GM18858 (cell line): ENCODE results near the gene CYTH4.

Experiments used
- ATAC-seq: cut with Tn5 transposase; IDR thresholded peaks from one replicate; pipeline ENCODE4 v1.9.1; 2021; ENCODE audit not compliant: unreplicated experiment

CYTH4 gene

GRCh38 chr22:37308385-37309200, 26.3 kb downstream of the CYTH4 start:
- ATAC-seq, result no peak

GRCh38 chr22:37309211-37310074, 27.1 kb downstream of the CYTH4 start:
- ATAC-seq, result no peak

- no peak for ATAC-seq
Observed at GRCh38 chr22:37310075-37310606, 27.8 kb downstream of the CYTH4 start.

- no peak for ATAC-seq
Observed at GRCh38 chr22:37310815-37311595, 28.7 kb downstream of the CYTH4 start.

GRCh38 chr22:37311761-37312312, 29.5 kb downstream of the CYTH4 start:
- ATAC-seq, result no peak

- no peak for ATAC-seq
Observed at GRCh38 chr22:37312549-37313183, 30.4 kb downstream of the CYTH4 start.

GRCh38 chr22:37313376-37314314, 31.3 kb downstream of the CYTH4 start:
- no peak for ATAC-seq

GRCh38 chr22:37314315-37315074, 32.2 kb downstream of the CYTH4 start:
- no peak for ATAC-seq

GRCh38 chr22:37316405-37316804, 34.1 kb downstream of the CYTH4 start:
- ATAC-seq, result no peak

- no peak for ATAC-seq
Observed at GRCh38 chr22:37316875-37317371, 34.6 kb downstream of the CYTH4 start.

- ATAC-seq, result no peak
Observed at GRCh38 chr22:37317698-37318210, 35.4 kb downstream of the CYTH4 start.

GRCh38 chr22:37318364-37319109, 36.2 kb downstream of the CYTH4 start:
- ATAC-seq, result no peak

GRCh38 chr22:37319469-37319868, 37.2 kb downstream of the CYTH4 start:
- no peak for ATAC-seq

GRCh38 chr22:37320726-37321677, 38.7 kb downstream of the CYTH4 start:
- ATAC-seq, result no peak

GRCh38 chr22:37324340-37325038, 42.2 kb downstream of the CYTH4 start:
- ATAC-seq, result no peak

- ATAC-seq, result no peak
Observed at GRCh38 chr22:37325039-37325395, 42.7 kb downstream of the CYTH4 start.
